Tibial nerve (tissue), 3 donors: ENCODE measurements around the gene NXNL2.

Source experiments
- CTCF ChIP-seq, 5 experiments: fragments of 200-600 bp in 3 of 5; fragments of 450-650 bp in 2 of 5; sonication (generic) in 3 of 5; IDR thresholded peaks; one replicate each; pipeline ENCODE4 v1.5.1; 2016 to 2019; ENCODE audit warnings: antibody characterized with exemption in 5 of 5, mild to moderate bottlenecking in 3 of 5, moderate library complexity in 2 of 5
- POLR2A ChIP-seq, 2 donors: fragments of 450-650 bp; IDR thresholded peaks; one replicate each; pipeline ENCODE4 v1.6.1; 2017; ENCODE audit warnings: antibody characterized with exemption in 2 of 2, mild to moderate bottlenecking in 2 of 2, moderate library complexity in 2 of 2

GRCh38 chr9:88511906-88512305 is 23.1 kb upstream of the NXNL2 start:
- no peak for TF ChIP-seq CTCF (IDR thresholded peaks at IDR 0.05)
- TF ChIP-seq POLR2A (IDR thresholded peaks at IDR 0.05), result no peak
